B cell (primary cell): ENCODE data around the gene HTRA1. TPM values are rescaled to one million over a fixed set of nuclear protein-coding genes. Genes with fewer than 3 reads are reported as not detected.

Experiments
- ATAC-seq: fragments of 200-7000 bp; cut with Tn5 transposase; one replicate; pipeline ENCODE4 v1.10.0; 2021; ENCODE audit warnings: low read depth, mild to moderate bottlenecking, moderate number of reproducible peaks, moderate library complexity
- CTCF ChIA-PET: fragments of 350-600 bp; sonication (Branson Sonifier 250); formaldehyde crosslinking; loops from one replicate; lab custom pipeline; 2021; ENCODE audit warnings: antibody characterized with exemption, inconsistent platforms; lab: Charles Lee
- POLR2A ChIA-PET: fragments of 350-600 bp; sonication (Branson Sonifier 250); formaldehyde crosslinking; loops from one replicate; lab custom pipeline; 2021; ENCODE audit warnings: antibody characterized with exemption; lab: Charles Lee
- DNase-seq: peaks from one replicate; pipeline ENCODE4 v3.0.0; 2013
- H2AFZ ChIP-seq: 2 replicates; pipeline ENCODE4 v1.6.1; 2012; ENCODE audit warnings: mild to moderate bottlenecking, low read depth, low read length; ENCODE audit not compliant: insufficient read depth, poor library complexity, severe bottlenecking
- H3K27ac ChIP-seq, 2 donors: 1 replicate in 1 of 2; 2 replicates in 1 of 2; pipeline ENCODE4 v1.5.1; 2012 to 2013; ENCODE audit warnings: low read length in 2 of 2, mild to moderate bottlenecking in 2 of 2, moderate library complexity in 1 of 2
- H3K27me3 ChIP-seq, 4 experiments: fragments of 200-600 bp in 1 of 4; sonication (generic) in 1 of 4; replicated peaks in 1 of 4; 1 replicate in 2 of 4; 2 replicates in 2 of 4; pipeline versions ENCODE4 v1.6.1 to v1.7.0; 2013 to 2016; ENCODE audit warnings: low read length in 3 of 4, mild to moderate bottlenecking in 2 of 4, mixed read lengths in 1 of 4, moderate library complexity in 1 of 4; ENCODE audit not compliant: insufficient read depth in 4 of 4, control insufficient read depth in 3 of 4; ENCODE audit errors: control extremely low read depth in 1 of 4
- H3K36me3 ChIP-seq, 2 experiments: replicated peaks in 1 of 2; 1 replicate in 1 of 2; 2 replicates in 1 of 2; pipeline versions ENCODE4 v1.6.1 to v1.7.1; 2013; ENCODE audit warnings: low read length in 1 of 2; ENCODE audit not compliant: insufficient read depth in 2 of 2, control insufficient read depth in 1 of 2; ENCODE audit errors: control extremely low read depth in 1 of 2, extremely low read depth in 1 of 2
- H3K4me1 ChIP-seq, 2 donors: fragments of 200-600 bp in 1 of 2; sonication (generic) in 1 of 2; 1 replicate in 1 of 2; 2 replicates in 1 of 2; pipeline versions ENCODE4 v1.5.1 to v1.6.1; 2013 to 2017; ENCODE audit warnings: low read length in 2 of 2; ENCODE audit not compliant: control insufficient read depth in 2 of 2, insufficient read depth in 2 of 2
- H3K4me2 ChIP-seq: replicated peaks from 2 replicates; pipeline ENCODE3; 2012; ENCODE audit warnings: mild to moderate bottlenecking, low read depth, low read length; ENCODE audit not compliant: poor library complexity, severe bottlenecking
- H3K4me3 ChIP-seq, 5 experiments: fragments of 200-600 bp in 1 of 5; sonication (generic) in 1 of 5; 1 replicate in 3 of 5; 2 replicates in 2 of 5; pipeline versions ENCODE4 v1.5.1 to v1.7.0; 2011 to 2016; ENCODE audit warnings: low read length in 4 of 5, mild to moderate bottlenecking in 4 of 5, low read depth in 2 of 5, control low read depth in 1 of 5, moderate library complexity in 1 of 5; ENCODE audit not compliant: insufficient read depth in 1 of 5; ENCODE audit errors: control extremely low read depth in 1 of 5, extremely low read depth in 1 of 5
- H3K79me2 ChIP-seq: fragments of 200-600 bp; sonication (generic); one replicate; pipeline ENCODE4 v1.6.0; 2016; ENCODE audit warnings: low read length; ENCODE audit not compliant: control insufficient read depth, insufficient read depth
- H3K9ac ChIP-seq: fragments of 200-600 bp; sonication (generic); 2 replicates; pipeline ENCODE4 v1.6.1; 2017; ENCODE audit warnings: mild to moderate bottlenecking, low read length, moderate library complexity
- H3K9me3 ChIP-seq, 3 donors: one replicate each; pipeline versions ENCODE4 v1.6.1 to v1.7.1; 2013; ENCODE audit warnings: low read length in 2 of 3; ENCODE audit not compliant: control insufficient read depth in 2 of 3, insufficient read depth in 1 of 3; ENCODE audit errors: control extremely low read depth in 1 of 3
- H4K20me1 ChIP-seq: 2 replicates; pipeline ENCODE4 v1.6.0; 2012; ENCODE audit warnings: mild to moderate bottlenecking, low read length; ENCODE audit not compliant: insufficient read depth, control insufficient read depth, poor library complexity, severe bottlenecking
- H3K27ac Mint-ChIP-seq: one replicate; pipeline ENCODE4 v1.8.0; 2021; ENCODE audit warnings: mixed read lengths
- H3K27me3 Mint-ChIP-seq: one replicate; pipeline ENCODE4 v1.8.0; 2021; ENCODE audit warnings: mixed read lengths
- H3K4me1 Mint-ChIP-seq: one replicate; pipeline ENCODE4 v1.8.0; 2021; ENCODE audit warnings: mixed read lengths
- H3K4me3 Mint-ChIP-seq: one replicate; pipeline ENCODE4 v1.8.0; 2021; ENCODE audit warnings: mixed read lengths
- H3K9me3 Mint-ChIP-seq: one replicate; pipeline ENCODE4 v1.8.0; 2022; ENCODE audit warnings: mixed read lengths; ENCODE audit not compliant: insufficient read depth
- EZH2 ChIP-seq: IDR thresholded peaks from 2 replicates; pipeline ENCODE4 v1.6.1; 2012; ENCODE audit warnings: borderline replicate concordance, low read depth, mild to moderate bottlenecking, moderate library complexity, low read length; ENCODE audit not compliant: insufficient read depth, poor library complexity, severe bottlenecking
- WGBS: methylation state at CpG from one replicate; pipeline ENCODE4 v1.1.5; 2013; ENCODE audit warnings: missing lambda C conversion rate; ENCODE audit not compliant: insufficient coverage; 5-methylcytosine and 5-hydroxymethylcytosine counted together
- intact Hi-C: fragments of 100-400 bp; cut with micrococcal nuclease; formaldehyde crosslinking; loops from one replicate; pipeline ENCODE4 v1.10.0; 2022
- polyA plus RNA-seq: library from polyadenylated mRNA; depleted of rRNA; stranded (reverse); fragments of >200 nt; gene quantifications from 2 replicates; pipeline ENCODE4 v1.2.3, GENCODE V29; 2012
- total RNA-seq, 2 donors: library from RNA; stranded (reverse); fragments of 120-200 nt in 1 of 2; gene quantifications; 1 replicate in 1 of 2; 2 replicates in 1 of 2; pipeline versions ENCODE4 v1.2.3 to v1.2.4, GENCODE V29; 2013 to 2022
- TF ChIP-seq, protein P1 (sequence below): fragments of 200-600 bp; IDR thresholded peaks from one replicate; pipeline ENCODE4 v1.8.0; 2022; ENCODE audit warnings: antibody characterized with exemption, mild to moderate bottlenecking

Gene HTRA1
- total and polyA plus RNA-seq, 2 donors (not counting 1 experiment from before 2014, with no cell fraction given) = not detected

DNA sequence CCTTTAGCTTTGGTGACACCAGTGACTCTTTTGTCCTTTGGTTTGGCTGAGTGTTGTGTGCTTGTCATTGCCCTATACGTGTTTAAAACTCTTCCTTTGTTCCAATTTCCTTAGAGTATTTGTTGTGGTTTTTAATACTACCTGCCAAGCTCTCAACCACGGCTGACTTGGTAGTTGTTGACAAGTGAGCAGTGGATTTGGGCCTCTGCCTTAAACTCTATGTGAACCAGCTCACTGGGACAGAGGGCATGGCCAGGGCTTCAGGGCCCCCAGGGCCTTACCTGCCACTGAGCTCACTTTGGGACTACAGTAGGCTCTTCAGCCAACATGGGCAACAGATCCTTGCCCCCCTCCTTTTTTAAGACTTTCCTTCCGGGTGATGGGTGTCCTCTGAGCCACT, 89.6 kb downstream of the HTRA1 start:
- no peak overlapping the region for H2AFZ ChIP-seq
- WGBS = 49% methylated on average over 2 of the region's 3 CpGs
- ATAC-seq (no peak), DNase-seq (no peak)
- CTCF ChIA-PET = interaction anchor here (1.3 kb wide), 1 partner anchor 15 kb away, joined by 3 read pairs; no protein-coding TSS in a partner anchor
- intact Hi-C loops = no loop called here
- TF ChIP-seq EZH2 = no peak
- TF ChIP-seq, protein P1, sequence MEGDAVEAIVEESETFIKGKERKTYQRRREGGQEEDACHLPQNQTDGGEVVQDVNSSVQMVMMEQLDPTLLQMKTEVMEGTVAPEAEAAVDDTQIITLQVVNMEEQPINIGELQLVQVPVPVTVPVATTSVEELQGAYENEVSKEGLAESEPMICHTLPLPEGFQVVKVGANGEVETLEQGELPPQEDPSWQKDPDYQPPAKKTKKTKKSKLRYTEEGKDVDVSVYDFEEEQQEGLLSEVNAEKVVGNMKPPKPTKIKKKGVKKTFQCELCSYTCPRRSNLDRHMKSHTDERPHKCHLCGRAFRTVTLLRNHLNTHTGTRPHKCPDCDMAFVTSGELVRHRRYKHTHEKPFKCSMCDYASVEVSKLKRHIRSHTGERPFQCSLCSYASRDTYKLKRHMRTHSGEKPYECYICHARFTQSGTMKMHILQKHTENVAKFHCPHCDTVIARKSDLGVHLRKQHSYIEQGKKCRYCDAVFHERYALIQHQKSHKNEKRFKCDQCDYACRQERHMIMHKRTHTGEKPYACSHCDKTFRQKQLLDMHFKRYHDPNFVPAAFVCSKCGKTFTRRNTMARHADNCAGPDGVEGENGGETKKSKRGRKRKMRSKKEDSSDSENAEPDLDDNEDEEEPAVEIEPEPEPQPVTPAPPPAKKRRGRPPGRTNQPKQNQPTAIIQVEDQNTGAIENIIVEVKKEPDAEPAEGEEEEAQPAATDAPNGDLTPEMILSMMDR = no peak
- POLR2A ChIA-PET = no interaction called here
- H3K4me3 ChIP-seq = no peak overlapping the region
- H3K4me1 ChIP-seq = no peaks in the 10 kb centered on the region
- Mint-ChIP-seq H3K4me1 (no peaks in the 10 kb centered on the region), H3K4me3 (no peak overlapping the region), H3K27me3 (peaks cover 11% of the 10 kb centered on the region), H3K27ac (no peak overlapping the region), H3K9me3 (no peaks in the 10 kb centered on the region)
- H4K20me1 ChIP-seq = no peaks in the 10 kb centered on the region
- H3K9me3 ChIP-seq = no peaks in the 10 kb centered on the region
- H3K36me3 ChIP-seq = no peaks in the 10 kb centered on the region
- no peak overlapping the region for H3K27ac ChIP-seq
- no peak overlapping the region for H3K9ac ChIP-seq
- no peak overlapping the region for H3K4me2 ChIP-seq
- no peaks in the 10 kb centered on the region for H3K27me3 ChIP-seq
- no peaks in the 10 kb centered on the region for H3K79me2 ChIP-seq

DNA sequence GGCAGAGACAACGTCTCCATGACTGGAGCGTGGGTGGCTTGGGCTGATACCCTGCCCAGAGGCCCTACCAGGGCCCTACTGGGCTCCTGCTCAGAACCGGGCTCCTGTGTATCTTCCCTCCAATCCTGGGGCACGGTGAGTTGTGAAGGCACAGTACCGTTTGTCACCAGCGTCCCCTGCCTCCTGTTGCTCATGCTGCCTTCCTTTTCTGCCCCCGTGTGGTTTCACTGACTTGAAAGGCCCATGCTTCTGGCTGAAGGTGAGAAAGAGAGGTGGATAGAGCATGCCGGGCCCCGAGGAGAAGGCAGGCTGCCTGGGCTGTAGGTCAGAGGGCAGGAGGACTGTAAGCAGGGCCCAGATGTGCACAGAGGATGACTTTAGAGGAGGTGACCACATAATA, 90.1 kb downstream of the HTRA1 start:
- Histone ChIP-seq H3K79me2 (no peaks in the 10 kb centered on the region), H3K36me3 (no peaks in the 10 kb centered on the region), H4K20me1 (no peaks in the 10 kb centered on the region), H3K27ac (no peak overlapping the region), H3K9me3 (no peaks in the 10 kb centered on the region), H3K4me3 (no peak overlapping the region), H3K27me3 (peaks cover 0 to 4% (median 0%) of the 10 kb centered on the region in 4 experiments), H3K9ac (no peak overlapping the region), H3K4me2 (no peak overlapping the region), H3K4me1 (no peaks in the 10 kb centered on the region), H2AFZ (no peak overlapping the region)
- ChIA-PET POLR2A (no interaction called here), CTCF (no interaction called here)
- H3K27ac Mint-ChIP-seq = no peak overlapping the region
- TF ChIP-seq, protein P1 = no peak
- no peak for TF ChIP-seq EZH2
- no peak for ATAC-seq
- H3K9me3 Mint-ChIP-seq = no peaks in the 10 kb centered on the region
- H3K27me3 Mint-ChIP-seq = peaks cover 11% of the 10 kb centered on the region
- H3K4me3 Mint-ChIP-seq = no peak overlapping the region
- WGBS = 49% methylated on average over 9 of the region's 9 CpGs
- intact Hi-C loops = no loop called here
- DNase-seq = no peak
- no peaks in the 10 kb centered on the region for H3K4me1 Mint-ChIP-seq
